ENCODE measurements around the gene COL5A3. TPM values are rescaled to one million over a fixed set of nuclear protein-coding genes. Genes with fewer than 3 reads are reported as not detected.

COL5A3 gene
- 31.9 and 41.2 TPM in 2 replicates for total RNA-seq

GRCh38 chr19:10010247-10010691 lies at the start of gene COL5A3:
Gene COL5A3 (minus strand): TSS chr19:10010504. CDS start chr19:10010385, 119 bp downstream.

DNA sequence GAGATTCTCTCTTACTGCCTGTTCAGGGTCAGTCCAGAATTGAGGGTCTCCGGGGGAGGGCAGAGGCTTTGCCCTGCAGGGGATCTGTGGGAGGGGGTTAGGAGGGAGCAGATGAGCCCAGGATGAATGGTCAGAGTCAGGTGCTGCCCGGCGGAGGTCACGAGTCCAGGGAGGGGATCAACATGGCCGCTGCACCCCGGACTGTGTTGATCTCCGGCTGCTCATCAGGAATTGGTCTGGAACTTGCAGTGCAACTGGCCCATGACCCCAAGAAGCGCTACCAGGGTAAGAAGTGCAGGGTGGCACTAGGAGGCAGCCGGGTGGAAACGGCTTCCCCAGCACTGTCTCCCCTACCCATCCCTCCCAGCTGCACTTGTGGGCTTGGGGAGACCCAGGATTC lies 3.0 kb upstream of the COL5A3 start, which contains the start of gene RDH8:
Gene RDH8, plus strand, starts transcription at position 168 of the 400 bp plus-strand sequence. Its CDS starts 15 bp downstream, at position 183.

GRCh38 chr19:9936326-9937000 lies 73.8 kb downstream of the COL5A3 start, which contains the start of gene OLFM2:
Gene OLFM2 (minus strand): TSS chr19:9936515. CDS start chr19:9936366, 149 bp downstream.

Other genes with a start within 250 kb of the COL5A3 start
- gene ZNF846, start 241.8 kb downstream of the COL5A3 start, total RNA-seq, result 9.5 and 10.0 TPM in 2 replicates
- 26.5 and 28.7 TPM in 2 replicates for gene FBXL12, start 191.4 kb downstream of the COL5A3 start, total RNA-seq
- 339 and 624 TPM in 2 replicates for gene UBL5, start 182.6 kb downstream of the COL5A3 start, total RNA-seq
- gene PIN1, start 175.2 kb downstream of the COL5A3 start, total RNA-seq, result 89.6 and 110 TPM in 2 replicates
- gene OLFM2, start 74.0 kb downstream of the COL5A3 start, total RNA-seq, result 9.3 and 11.3 TPM in 2 replicates
- gene RDH8, start 3.0 kb upstream of the COL5A3 start, total RNA-seq, result not detected in 2 replicates
- 28.6 and 36.9 TPM in 2 replicates for gene SHFL, start 75.8 kb upstream of the COL5A3 start, total RNA-seq
- 0.09 and 1.2 TPM in 2 replicates for gene ANGPTL6, start 92.2 kb upstream of the COL5A3 start, total RNA-seq
- gene PPAN, start 95.9 kb upstream of the COL5A3 start, total RNA-seq, result 31.0 and 34.0 TPM in 2 replicates
- gene P2RY11, start 101.2 kb upstream of the COL5A3 start, total RNA-seq, result 2.0 and 3.9 TPM in 2 replicates
- 257 and 269 TPM in 2 replicates for gene EIF3G, start 109.4 kb upstream of the COL5A3 start, total RNA-seq
- gene DNMT1, start 184.4 kb upstream of the COL5A3 start, total RNA-seq, result 44.7 and 52.4 TPM in 2 replicates
- 37.7 and 40.0 TPM in 2 replicates for gene S1PR2, start 220.8 kb upstream of the COL5A3 start, total RNA-seq
- 75.4 and 86.2 TPM in 2 replicates for gene MRPL4, start 241.7 kb upstream of the COL5A3 start, total RNA-seq